SK-N-SH (cell line): ENCODE measurements around the gene BCO1.

ENCODE experiments used
- CTCF ChIP-seq: fragments of 200-600 bp; sonication (generic); IDR thresholded peaks from 2 replicates; pipeline ENCODE4 v1.6.1; 2017; ENCODE audit warnings: antibody characterized with exemption, mild to moderate bottlenecking, moderate library complexity
- MAX ChIP-seq: IDR thresholded peaks from 2 replicates; pipeline ENCODE4 v1.4.0; 2012; ENCODE audit warnings: low read depth
- SMC3 ChIP-seq: IDR thresholded peaks from 2 replicates; pipeline ENCODE4 v1.6.1; 2012; ENCODE audit warnings: low read depth, low read length, improper control_type of control experiment

- TF ChIP-seq CTCF: no peak
- no peak for TF ChIP-seq MAX
- no peak for TF ChIP-seq SMC3
Measured at GRCh38 chr16:81319221-81319912, 80.9 kb downstream of the BCO1 start.
